VCaP (cell line): ENCODE measurements around the gene ASB16.

Source experiments
- H3K27ac ChIP-seq: fragments of 450-650 bp; 2 replicates; pipeline ENCODE4 v1.5.1; 2017
- CTCF ChIP-seq: fragments of 450-650 bp; conservative IDR thresholded peaks from 2 replicates; pipeline ENCODE4 v1.5.1; 2017; ENCODE audit warnings: mild to moderate bottlenecking, moderate library complexity

ASB16 gene

GRCh38 chr17:44220213-44221083 is 49.9 kb downstream of the ASB16 start:
- H3K27ac ChIP-seq: peak overlapping the region; percentile 100
- TF ChIP-seq CTCF: no peak

GRCh38 chr17:44221084-44221861 is 50.8 kb downstream of the ASB16 start:
- H3K27ac ChIP-seq: peak overlapping the region; percentile 100
- TF ChIP-seq CTCF: no peak

GRCh38 chr17:44221862-44222111 is 51.3 kb downstream of the ASB16 start:
- no peak for TF ChIP-seq CTCF
- peak overlapping the region; percentile 100 for H3K27ac ChIP-seq

GRCh38 chr17:44222112-44222869 is 51.8 kb downstream of the ASB16 start:
- H3K27ac ChIP-seq: peak overlapping the region; percentile 100
- TF ChIP-seq CTCF: peak; percentile 42

GRCh38 chr17:44223541-44224071 is 53.1 kb downstream of the ASB16 start:
- H3K27ac ChIP-seq: peak overlapping the region; percentile 100
- TF ChIP-seq CTCF: no peak
